Caco-2 (cell line): Measurements from ENCODE around the gene ADCY5. TPM values are rescaled to one million over a fixed set of nuclear protein-coding genes. Genes with fewer than 3 reads are reported as not detected.

Experiments
- BruUV-seq: library from RNA; stranded (reverse); fragments of 400-500 nt; replicated peaks from 2 replicates; lab custom pipeline; 2021; lab: Mats Ljungman, UMichigan
- CTCF ChIA-PET: fragments of 300-600 bp; sonication (Branson Sonifier 250); formaldehyde crosslinking; loops from one replicate; lab custom pipeline; 2022; ENCODE audit warnings: antibody characterized with exemption; lab: Charles Lee
- POLR2A ChIA-PET: fragments of 300-600 bp; sonication (Branson Sonifier 250); formaldehyde crosslinking; loops from one replicate; lab custom pipeline; 2022; ENCODE audit warnings: antibody characterized with exemption; lab: Charles Lee
- DNase-seq, 2 experiments: peaks; one replicate each; pipeline versions ENCODE4 v3.0.0 to v3.0.0-alpha.2; 2020 to 2022
- H3K27me3 ChIP-seq: replicated peaks from 2 replicates; pipeline ENCODE4 v1.6.0; 2011; ENCODE audit warnings: low read length; ENCODE audit not compliant: control insufficient read depth, insufficient read depth
- H3K36me3 ChIP-seq: 2 replicates; pipeline ENCODE4 v1.5.1; 2011; ENCODE audit warnings: low read length; ENCODE audit not compliant: control insufficient read depth, insufficient read depth
- H3K4me1 ChIP-seq: fragments of 250-450 bp; sonication (Bioruptor Pico); 2 replicates; pipeline ENCODE4 v1.5.1; 2020; ENCODE audit warnings: mild to moderate bottlenecking
- H3K4me3 ChIP-seq: 2 replicates; pipeline ENCODE4 v1.5.1; 2011; ENCODE audit warnings: low read depth, mild to moderate bottlenecking, control low read depth, low read length
- H3K9me3 ChIP-seq: fragments of 250-450 bp; sonication (Bioruptor Pico); 2 replicates; pipeline ENCODE4 v1.5.1; 2020; ENCODE audit warnings: mild to moderate bottlenecking, moderate library complexity
- H3K27ac Mint-ChIP-seq: one replicate; pipeline ENCODE4 v1.8.0; 2022; ENCODE audit warnings: mixed read lengths; ENCODE audit not compliant: unreplicated experiment
- H3K27me3 Mint-ChIP-seq: one replicate; pipeline ENCODE4 v1.8.0; 2022; ENCODE audit warnings: mixed read lengths; ENCODE audit not compliant: insufficient read depth, unreplicated experiment
- H3K36me3 Mint-ChIP-seq: one replicate; pipeline ENCODE4 v1.8.0; 2022; ENCODE audit warnings: mild to moderate bottlenecking, mixed read lengths; ENCODE audit not compliant: insufficient read depth, unreplicated experiment
- H3K4me1 Mint-ChIP-seq: one replicate; pipeline ENCODE4 v1.8.0; 2022; ENCODE audit warnings: low read depth, mixed read lengths; ENCODE audit not compliant: unreplicated experiment
- H3K4me3 Mint-ChIP-seq: one replicate; pipeline ENCODE4 v1.8.0; 2022; ENCODE audit warnings: mild to moderate bottlenecking, moderate library complexity, mixed read lengths; ENCODE audit not compliant: unreplicated experiment
- H3K9me3 Mint-ChIP-seq: one replicate; pipeline ENCODE4 v1.8.0; 2022; ENCODE audit warnings: mixed read lengths; ENCODE audit not compliant: unreplicated experiment
- intact Hi-C: fragments of 100-400 bp; cut with micrococcal nuclease; formaldehyde crosslinking; loops from one replicate; pipeline ENCODE4 v1.10.0; 2022; ENCODE audit not compliant: unreplicated experiment
- total RNA-seq: library from RNA; stranded (reverse); gene quantifications from 2 replicates; pipeline ENCODE4 v1.2.3, GENCODE V29; 2022
- TF ChIP-seq, protein P1 (sequence below), 2 experiments: fragments of 200-600 bp in 1 of 2; IDR thresholded peaks; 1 replicate in 1 of 2; 2 replicates in 1 of 2; pipeline versions ENCODE4 v1.5.1 to v1.8.0; 2011 to 2022; ENCODE audit warnings: antibody characterized with exemption in 1 of 2, control low read depth in 1 of 2, inconsistent platforms in 1 of 2, low read depth in 1 of 2, low read length in 1 of 2, mild to moderate bottlenecking in 1 of 2, moderate library complexity in 1 of 2; ENCODE audit not compliant: insufficient read depth in 1 of 2, severe bottlenecking in 1 of 2, unreplicated experiment in 1 of 2

Gene ADCY5
- total RNA-seq, 1 experiment from 2014 or later = 0.91 TPM

DNA sequence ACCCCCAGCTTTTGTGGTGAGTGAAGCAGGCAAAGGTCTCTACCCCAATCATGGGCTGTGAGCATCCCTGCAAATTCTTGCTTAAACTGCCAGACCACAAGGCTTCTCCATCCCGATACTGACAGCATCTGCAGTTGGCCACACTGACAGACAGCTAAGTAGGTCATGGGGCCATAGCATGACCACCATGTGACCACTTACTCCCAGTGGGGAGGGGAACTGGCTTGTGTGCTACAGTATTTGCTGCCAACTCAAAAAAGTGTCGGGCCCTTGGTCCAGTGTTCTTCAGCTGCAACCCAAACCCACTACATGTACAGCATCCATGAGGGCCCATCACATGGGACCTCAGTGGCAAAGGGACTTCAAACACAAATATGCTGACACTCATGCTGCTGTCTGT, 143.7 kb downstream of the ADCY5 start:
- intact Hi-C loops = no loop called here
- H3K4me1 Mint-ChIP-seq = no peaks in the 10 kb centered on the region
- H3K27ac Mint-ChIP-seq = no peak overlapping the region
- H3K9me3 ChIP-seq = no peaks in the 10 kb centered on the region
- DNase-seq = no peak
- no peaks in the 10 kb centered on the region for H3K9me3 Mint-ChIP-seq
- H3K36me3 Mint-ChIP-seq = peaks cover 6% of the 10 kb centered on the region
- H3K27me3 ChIP-seq = no peaks in the 10 kb centered on the region
- no peaks in the 10 kb centered on the region for H3K36me3 ChIP-seq
- H3K4me3 ChIP-seq = no peak overlapping the region
- CTCF ChIA-PET = no interaction called here
- H3K27me3 Mint-ChIP-seq = peaks cover 4% of the 10 kb centered on the region
- no TSS peak for BruUV-seq
- no peaks in the 10 kb centered on the region for H3K4me1 ChIP-seq
- POLR2A ChIA-PET = no interaction called here
- no peak overlapping the region for H3K4me3 Mint-ChIP-seq
- TF ChIP-seq, protein P1, sequence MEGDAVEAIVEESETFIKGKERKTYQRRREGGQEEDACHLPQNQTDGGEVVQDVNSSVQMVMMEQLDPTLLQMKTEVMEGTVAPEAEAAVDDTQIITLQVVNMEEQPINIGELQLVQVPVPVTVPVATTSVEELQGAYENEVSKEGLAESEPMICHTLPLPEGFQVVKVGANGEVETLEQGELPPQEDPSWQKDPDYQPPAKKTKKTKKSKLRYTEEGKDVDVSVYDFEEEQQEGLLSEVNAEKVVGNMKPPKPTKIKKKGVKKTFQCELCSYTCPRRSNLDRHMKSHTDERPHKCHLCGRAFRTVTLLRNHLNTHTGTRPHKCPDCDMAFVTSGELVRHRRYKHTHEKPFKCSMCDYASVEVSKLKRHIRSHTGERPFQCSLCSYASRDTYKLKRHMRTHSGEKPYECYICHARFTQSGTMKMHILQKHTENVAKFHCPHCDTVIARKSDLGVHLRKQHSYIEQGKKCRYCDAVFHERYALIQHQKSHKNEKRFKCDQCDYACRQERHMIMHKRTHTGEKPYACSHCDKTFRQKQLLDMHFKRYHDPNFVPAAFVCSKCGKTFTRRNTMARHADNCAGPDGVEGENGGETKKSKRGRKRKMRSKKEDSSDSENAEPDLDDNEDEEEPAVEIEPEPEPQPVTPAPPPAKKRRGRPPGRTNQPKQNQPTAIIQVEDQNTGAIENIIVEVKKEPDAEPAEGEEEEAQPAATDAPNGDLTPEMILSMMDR (IDR thresholded peaks at IDR 0.05; ENCODE audit: insufficient read depth in 1 of 2, low read depth in 1 of 2, low read length in 1 of 2, severe bottlenecking in 1 of 2, unreplicated experiment in 1 of 2) = no peak

DNA sequence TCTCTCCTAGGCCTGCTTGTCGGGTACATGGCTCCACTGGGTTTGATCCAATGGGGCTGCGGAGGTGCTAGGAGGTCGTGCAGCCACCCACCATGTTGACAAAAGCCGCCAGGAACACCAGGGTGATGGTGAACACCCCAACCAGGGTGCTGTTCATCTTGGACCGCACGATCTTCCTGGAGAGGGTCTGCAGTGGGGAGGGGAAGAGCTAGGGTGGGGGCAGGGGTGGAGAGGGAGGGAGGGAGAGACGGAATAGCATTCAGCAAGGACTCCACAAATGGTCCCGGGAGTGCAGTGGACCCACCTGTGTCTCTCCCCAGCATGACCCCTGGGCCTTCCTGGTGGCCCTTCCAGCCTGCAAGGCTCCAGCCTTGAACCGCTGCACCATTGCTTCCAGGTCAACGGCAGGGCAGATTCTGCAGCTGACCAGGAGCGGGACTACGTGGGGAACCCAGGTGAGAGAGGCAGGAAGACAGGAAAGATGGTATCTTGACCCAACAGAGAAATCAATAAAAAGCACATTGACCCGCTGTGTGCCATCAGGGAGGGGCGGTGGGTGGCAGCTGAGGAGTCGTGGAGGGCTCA, 144.8 kb downstream of the ADCY5 start:
- Mint-ChIP-seq H3K4me3 (no peak overlapping the region), H3K4me1 (no peaks in the 10 kb centered on the region), H3K9me3 (no peaks in the 10 kb centered on the region), H3K36me3 (no peaks in the 10 kb centered on the region), H3K27me3 (no peaks in the 10 kb centered on the region), H3K27ac (no peak overlapping the region)
- no peak for DNase-seq
- no peaks in the 10 kb centered on the region for H3K4me1 ChIP-seq
- no peaks in the 10 kb centered on the region for H3K36me3 ChIP-seq
- H3K27me3 ChIP-seq = no peaks in the 10 kb centered on the region
- CTCF ChIA-PET = no interaction called here
- H3K9me3 ChIP-seq = no peaks in the 10 kb centered on the region
- POLR2A ChIA-PET = no interaction called here
- intact Hi-C loops = no loop called here
- TF ChIP-seq, protein P1 (IDR thresholded peaks at IDR 0.05; ENCODE audit: insufficient read depth in 1 of 2, low read depth in 1 of 2, low read length in 1 of 2, severe bottlenecking in 1 of 2, unreplicated experiment in 1 of 2) = no peak
- BruUV-seq = no TSS peak
- no peak overlapping the region for H3K4me3 ChIP-seq

DNA sequence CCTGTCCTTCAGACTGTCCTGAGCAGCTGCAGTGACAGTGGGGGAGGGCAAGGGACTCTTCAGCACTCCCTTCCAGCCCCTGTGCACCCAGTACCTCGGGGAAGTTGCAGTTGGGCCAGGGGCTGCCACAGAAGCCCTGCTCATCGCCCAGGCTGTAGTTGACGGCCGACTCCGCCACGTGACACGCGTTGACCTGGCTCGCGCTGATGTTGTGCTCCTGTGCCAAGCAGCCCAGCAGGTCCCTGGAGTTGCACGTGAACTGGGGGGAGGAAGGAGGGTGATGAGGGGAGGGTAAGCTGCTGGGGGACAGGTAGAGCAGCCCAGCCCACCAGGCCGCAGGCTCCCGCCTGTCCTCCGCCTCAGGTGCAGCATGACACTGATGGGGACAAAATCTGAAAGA, 145.9 kb downstream of the ADCY5 start:
- TF ChIP-seq, protein P1 (IDR thresholded peaks at IDR 0.05; ENCODE audit: insufficient read depth in 1 of 2, low read depth in 1 of 2, low read length in 1 of 2, severe bottlenecking in 1 of 2, unreplicated experiment in 1 of 2) = no peak
- H3K9me3 Mint-ChIP-seq = no peaks in the 10 kb centered on the region
- POLR2A ChIA-PET = no interaction called here
- H3K36me3 Mint-ChIP-seq = no peaks in the 10 kb centered on the region
- no peaks in the 10 kb centered on the region for H3K27me3 Mint-ChIP-seq
- intact Hi-C loops = no loop called here
- Histone ChIP-seq H3K4me3 (no peak overlapping the region), H3K4me1 (no peaks in the 10 kb centered on the region), H3K36me3 (no peaks in the 10 kb centered on the region), H3K27me3 (no peaks in the 10 kb centered on the region), H3K9me3 (no peaks in the 10 kb centered on the region)
- DNase-seq = no peak
- no peak overlapping the region for H3K27ac Mint-ChIP-seq
- CTCF ChIA-PET = no interaction called here
- no peaks in the 10 kb centered on the region for H3K4me1 Mint-ChIP-seq
- BruUV-seq = no TSS peak
- no peak overlapping the region for H3K4me3 Mint-ChIP-seq
